HG03159 (cell line): Measurements from ENCODE around the gene ZNF683.
"Not testable (repeated sequence)": the region's sequence is repeated elsewhere in the genome, so short reads cannot be mapped to it uniquely, and the experiment has no call there.

ENCODE experiments used
- ATAC-seq: cut with Tn5 transposase; IDR thresholded peaks from one replicate; pipeline ENCODE4 v1.9.1; 2021; ENCODE audit warnings: mild to moderate bottlenecking, moderate library complexity; ENCODE audit not compliant: unreplicated experiment

ZNF683 gene

DNA sequence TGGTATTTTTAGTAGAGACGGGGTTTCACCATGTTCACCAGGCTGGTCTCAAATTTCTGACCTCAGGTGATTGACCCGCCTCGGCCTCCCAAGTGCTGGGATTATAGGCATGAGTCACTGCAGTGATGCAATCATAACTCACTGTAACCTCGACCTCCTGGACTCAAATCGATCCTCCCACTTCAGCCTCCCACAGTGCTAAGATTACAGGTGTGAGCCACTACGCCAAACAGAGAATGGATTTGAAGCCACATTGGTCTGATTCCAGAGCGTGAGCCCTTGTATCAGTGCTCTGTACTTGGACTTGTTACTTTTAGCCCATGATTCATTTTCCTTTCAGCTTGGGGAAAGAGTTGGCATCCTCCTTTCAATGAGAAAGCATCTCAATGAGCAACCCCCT is 14.9 kb upstream of the ZNF683 start:
- ATAC-seq, result no peak

DNA sequence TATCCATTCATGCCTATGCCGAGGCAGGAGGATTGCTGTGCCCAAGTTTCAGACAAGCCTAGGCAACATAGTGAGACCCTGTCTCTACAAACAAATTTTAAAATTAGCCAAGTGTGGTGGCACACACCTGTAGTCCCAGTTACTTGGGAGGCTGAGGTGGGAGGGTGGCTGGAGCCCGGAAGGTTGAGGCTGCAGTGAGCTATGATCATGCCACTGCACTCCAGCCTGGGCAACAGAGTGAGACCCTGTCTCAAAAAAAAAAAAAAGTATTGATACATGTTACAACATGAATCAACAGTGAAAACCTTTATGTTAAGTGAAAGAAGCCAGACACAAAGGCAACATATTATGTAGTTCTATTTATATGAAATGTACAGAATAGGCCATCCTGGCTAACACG is 12.5 kb upstream of the ZNF683 start:
- ATAC-seq, result not testable (repeated sequence)

DNA sequence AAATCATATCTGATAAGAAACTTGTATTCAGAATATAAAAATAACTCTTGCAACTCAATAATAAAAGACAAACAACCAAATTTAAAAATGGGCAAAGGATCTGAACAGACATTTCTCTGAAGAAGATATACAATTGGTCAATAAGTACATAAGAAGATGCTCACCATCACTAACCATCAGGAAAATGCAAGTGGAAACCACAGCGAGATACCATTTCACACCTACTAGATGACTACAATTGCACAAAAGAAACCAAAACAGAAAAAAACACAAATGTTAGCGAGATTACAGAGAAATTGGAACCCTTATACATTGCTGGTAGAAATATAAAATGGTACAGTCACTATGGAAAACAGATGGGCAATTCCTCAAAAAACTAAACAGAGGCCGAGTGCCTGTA is 11.5 kb upstream of the ZNF683 start:
- no peak for ATAC-seq

DNA sequence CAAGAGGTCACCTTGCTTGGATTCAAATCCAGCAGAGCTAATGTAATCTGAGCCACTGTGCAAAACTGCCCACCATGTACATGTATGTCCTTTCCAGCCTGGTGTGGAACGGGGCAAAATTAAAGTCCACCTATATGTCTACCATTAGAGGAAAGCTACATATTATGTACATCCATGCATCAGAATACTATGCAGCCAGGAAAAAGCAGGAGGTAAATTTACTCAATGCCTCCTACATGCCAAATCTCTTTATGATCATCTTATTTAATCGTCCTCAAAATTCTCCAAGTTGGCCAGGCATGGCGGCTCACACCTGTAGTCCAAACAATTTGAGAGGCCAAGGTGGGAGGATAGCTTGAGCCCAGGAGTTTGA is 6.3 kb upstream of the ZNF683 start:
- no peak for ATAC-seq

DNA sequence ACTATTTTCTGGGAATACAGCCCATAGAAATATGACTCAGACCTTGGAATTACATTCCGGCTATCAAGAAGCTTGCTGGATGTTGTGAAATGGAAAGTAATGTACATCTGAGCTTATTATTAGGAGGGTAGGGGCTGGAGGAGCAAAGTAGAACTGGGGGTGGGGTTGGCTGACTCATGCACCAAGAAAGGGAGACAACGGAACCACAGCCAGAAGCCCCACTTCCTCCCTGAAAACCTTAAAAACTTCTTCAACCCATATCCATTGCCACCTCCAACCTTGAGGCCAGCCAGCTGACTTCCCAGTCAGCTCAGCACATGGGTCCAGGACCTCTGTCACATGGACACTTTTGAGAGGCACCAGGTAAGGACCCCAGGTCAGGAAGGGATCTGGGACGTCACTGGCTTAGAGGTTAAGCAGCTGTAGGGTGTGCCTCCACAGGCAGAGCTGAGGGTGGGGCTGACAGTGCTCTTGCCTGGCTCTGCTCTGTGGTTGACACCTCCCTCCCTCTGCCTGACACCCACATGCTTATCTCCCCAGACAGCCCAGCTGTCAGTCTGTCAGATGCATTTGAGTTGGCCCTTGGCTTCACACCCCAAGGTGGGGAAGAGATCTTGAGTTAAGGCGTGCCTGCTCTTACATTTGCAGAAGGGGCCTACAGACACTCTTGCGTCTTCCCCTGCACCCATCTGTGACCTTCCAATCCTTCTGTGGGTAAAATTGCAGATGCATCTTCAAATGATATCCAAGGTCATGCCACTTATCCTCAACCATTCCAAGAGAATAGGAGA is 5.7 kb upstream of the ZNF683 start:
- ATAC-seq, result peak; percentile 65

DNA sequence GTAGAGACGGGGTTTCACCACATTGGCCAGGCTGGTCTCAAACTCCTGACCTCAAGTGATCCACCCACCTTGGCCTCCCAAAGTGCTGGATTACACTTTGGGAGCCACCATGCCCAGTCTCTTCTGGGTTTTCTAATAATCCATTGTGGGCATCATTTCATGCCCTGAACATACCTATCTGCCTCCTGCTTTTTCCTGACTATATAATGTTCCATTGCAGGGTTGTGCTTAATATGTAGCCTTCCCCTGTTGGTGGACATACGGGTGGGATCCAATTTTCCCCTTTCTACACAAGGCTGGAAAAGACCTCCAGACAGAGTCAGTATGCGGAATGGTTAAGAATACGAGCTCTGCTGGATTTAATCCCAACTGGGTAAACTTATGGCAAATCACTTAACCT is 3.5 kb upstream of the ZNF683 start:
- no peak for ATAC-seq

DNA sequence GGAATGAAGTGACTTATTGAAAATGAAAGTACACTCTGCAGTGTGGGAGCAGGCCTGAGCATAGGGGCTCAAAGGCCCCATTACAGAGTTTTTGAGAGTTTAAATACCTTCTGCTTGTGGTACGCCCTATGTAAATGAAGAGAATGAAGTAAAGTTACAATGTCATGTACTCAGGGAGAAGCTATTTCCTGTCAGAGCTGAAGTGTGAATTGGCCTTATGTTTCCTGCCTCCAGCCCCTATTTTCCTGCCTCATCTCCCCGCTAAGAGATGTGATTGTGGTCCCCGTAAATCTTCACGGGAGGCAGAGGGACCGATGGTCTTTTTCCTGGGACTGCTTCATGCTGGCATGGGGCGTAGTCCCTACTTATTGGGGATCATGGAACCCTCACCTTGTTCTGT is 2.5 kb upstream of the ZNF683 start:
- ATAC-seq, result no peak

DNA sequence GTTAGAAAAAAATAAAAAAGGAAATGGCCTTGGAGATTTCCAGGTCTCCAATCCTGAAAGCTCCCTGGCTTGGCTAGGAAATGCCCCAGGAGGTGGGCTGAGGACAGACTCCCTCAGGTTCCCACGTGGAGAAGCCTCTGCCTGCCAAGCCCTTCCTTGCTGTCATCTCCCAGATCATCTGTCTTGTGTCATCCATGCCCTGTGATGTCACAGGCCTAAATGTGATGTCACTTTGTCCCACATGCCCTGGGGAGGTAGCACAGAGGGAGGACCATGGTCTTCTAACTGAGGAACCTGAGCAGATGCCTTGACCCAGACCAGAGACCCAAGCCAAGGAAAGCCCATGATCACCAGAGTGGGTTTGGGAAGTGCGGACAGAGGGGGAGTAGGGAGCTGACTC is 1.8 kb upstream of the ZNF683 start:
- not testable (repeated sequence) for ATAC-seq

DNA sequence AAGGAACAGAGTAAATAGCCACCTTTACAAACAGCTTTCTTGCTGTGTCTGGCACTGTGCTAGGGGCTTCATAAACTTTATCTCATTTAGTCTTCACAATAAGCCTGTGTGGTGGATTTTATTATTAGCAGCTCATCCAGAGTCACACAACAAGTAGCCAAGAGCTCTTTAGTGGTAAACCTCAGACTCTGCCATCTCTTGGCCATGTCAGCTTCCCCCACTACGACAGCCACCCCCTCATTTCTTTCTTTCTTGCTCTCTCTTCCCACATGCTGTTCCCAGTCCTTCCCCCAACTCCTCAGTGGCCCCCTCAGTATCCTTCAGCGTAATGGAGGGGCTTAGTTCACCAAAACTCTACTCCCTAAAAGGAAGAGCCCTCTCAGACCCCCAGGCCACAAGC is 1.2 kb upstream of the ZNF683 start:
- ATAC-seq, result no peak

DNA sequence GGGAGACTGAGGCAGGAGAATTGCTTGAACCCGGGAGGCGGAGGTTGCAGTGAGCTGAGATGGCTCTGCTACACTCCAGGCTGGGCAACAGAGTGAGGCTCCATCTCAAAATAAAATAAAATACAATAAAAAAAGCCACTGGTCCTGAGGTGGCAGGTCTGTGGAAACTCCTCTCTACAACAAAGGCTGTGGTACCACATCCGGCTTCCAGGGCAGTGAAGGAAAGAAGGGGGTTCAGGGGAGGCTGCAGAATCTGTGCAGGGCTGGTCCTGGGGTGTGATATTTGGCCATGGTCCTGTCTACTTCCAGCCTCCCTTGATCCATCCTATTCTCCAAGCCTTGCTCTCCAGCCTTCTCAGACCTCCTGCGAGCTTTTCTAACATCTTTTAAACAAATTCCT is 731 bp upstream of the ZNF683 start:
- ATAC-seq, result no peak

DNA sequence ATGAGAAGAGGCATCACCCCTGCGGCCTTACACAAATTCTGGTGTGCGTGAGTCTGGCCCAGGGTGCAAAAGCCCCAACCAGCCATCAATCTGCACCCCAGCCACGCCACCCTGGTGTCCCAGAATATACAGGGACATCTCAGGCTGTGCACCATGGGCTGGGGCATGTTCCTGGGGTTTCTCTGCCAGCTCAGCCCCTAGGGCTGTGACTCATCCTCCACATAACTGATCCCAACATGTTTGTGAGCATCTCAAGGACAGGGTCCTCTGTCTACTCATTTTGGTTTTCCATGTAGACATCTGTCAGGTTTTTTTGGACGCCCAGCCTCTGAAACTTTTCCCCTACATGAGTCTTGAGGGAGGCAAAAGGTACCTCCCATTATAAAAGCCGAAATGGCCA is 511 bp downstream of the ZNF683 start:
- no peak for ATAC-seq

DNA sequence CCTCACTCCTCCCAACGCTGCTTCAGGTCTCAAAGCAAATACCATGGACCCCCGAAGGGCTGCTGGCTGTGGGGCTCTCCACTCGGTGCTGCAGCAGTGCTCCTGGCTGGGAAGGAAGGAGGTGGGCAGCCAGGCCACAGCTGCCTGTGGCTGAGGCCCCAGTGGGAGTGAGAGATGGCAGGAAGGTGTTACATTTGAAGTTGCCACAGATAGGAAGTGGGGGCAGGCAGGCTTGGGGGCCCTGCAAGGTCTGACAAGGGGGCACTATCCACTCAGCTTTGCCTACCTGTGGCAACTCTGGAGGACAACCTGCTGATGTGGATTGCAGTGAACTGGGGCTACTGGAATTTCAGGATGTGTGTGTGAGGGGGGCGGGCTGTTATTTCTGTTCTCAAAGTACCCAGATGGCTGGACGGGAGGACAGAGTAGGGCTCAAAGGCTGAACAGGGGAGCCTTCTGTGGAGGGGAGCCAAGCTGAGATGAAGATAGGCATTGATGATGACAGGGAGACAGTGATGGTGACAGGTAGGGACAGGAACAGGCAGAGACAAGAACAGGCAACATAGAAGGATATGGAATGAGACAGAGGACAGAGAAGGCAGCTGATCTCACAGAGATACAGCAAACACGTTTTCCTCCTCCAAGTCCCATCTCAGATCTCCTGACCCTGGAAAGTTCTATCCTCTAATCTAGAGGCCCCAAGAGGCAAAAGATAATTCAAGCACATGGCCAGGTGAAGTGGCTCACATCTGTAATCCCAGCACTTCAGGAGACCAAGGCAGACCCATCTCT is 1.8 kb downstream of the ZNF683 start:
- ATAC-seq, result no peak

DNA sequence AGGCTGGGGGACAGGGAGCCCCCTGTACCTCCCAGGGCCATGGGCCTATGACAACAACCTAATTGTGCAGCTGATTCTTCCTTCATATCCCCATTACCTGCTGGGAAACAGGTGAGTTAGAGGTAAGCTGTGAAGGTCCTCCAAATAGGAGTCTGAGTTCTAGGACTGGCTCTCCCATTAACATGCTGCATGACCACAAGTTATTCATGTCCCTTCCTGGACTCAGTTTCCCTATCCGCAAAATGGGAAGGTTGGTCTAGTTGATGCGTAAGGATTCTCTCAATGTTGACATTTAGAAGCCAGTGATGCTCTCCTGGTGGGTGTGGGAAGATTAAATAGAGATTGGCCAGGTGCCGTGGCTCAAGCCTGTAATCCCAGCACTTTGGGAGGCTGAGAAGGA is 4.1 kb downstream of the ZNF683 start:
- no peak for ATAC-seq

DNA sequence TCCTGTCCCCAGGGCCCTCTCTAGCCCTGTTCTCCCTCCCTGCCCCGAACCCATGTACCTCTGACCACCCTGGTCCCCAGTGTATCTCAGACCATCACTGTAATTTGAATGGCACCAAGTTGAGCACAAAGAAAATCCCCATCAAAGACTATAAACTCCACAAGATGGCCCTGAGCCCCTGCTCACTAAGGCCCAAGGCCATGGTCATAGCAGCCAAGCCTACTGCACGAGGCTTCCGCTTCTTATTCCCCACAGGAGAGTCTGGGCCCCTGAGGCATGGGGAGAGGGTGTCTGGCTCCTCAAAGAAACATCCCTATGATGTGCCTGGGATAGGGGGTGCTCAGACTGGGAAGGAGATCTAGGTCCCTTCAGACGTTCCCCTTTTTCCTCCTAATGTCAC is 4.5 kb downstream of the ZNF683 start:
- ATAC-seq, result no peak

DNA sequence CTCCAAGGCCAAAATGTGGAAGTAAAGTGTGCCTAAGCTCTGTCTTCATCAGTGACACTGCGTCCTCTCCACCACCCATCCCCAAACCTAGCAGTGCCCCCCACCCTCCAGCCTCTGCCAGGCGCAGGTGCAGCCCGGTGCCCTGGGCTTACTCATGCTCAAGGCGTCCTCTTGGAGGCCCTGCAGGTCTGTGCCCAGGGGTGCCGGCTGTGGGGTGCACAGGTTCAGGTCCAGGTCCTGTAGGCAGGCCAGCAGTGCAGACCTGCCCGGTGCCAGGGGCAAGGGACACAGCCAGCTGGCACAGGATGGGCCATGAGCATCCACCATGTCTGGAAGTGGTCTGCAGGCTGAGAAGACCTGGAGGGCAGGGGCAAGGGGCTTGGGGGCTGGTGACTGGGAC is 5.1 kb downstream of the ZNF683 start:
- no peak for ATAC-seq

DNA sequence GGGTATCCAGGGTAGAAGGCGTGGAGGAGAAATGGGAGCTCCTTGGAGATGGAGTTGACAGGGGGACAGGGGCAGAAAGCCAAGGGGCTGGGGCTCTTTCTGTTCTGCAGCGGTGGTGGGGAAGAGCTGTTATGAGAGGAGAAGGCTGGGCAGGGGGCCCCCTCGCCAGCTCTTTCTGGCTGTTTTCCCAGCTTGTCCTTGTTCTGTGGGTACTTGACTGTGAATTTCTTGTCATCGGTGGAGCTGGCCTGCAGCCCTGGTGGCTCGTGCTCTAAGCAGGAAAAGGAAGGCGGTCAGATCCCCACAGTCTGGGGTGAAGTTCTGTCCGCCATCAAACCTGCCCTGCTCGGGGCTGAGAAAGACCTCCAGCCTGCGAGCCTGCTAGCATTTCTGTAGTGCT is 7.6 kb downstream of the ZNF683 start:
- no peak for ATAC-seq

DNA sequence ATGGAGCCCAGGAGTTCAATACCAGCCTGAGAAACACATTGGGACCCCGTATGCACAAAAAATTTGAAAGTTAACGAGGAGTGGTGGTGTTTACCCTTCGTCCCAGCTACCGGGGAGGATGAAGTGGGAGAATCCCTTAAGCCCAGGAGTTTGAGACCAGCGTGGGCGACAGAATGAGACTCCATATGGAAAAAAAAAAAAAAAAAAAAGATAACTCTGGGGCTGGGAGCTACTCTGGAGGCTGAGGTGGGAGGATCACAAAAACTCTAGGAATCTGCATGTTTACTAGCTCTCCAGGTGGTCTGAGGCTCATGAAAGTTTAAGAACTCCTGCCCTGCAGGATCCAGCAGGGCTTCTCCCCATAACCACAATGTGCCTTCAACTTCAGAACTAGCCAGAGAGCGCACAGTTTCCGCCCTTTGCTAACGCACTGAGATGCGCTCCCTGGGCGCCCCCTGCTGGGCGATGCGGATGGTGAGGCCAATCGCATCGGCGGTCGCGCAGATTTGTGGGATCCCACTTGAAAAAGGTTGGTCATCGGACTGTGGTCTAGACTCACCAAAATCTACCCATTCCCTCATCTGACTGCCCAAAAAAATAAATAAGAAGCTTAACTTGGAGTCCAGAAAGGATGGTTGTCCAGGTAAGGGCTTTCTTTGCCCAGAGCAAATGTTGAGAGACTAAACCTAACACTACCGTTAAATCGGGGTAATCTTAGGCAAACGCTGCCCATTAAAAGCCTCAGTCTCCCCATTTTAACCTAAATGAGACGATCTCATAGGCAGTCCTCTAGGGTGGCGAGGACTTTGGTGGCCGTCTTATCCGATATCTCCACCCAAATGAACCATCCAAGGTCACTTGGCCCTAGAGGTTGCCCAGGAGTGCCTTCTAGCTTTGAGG is 8.8 kb downstream of the ZNF683 start:
- no peak for ATAC-seq

DNA sequence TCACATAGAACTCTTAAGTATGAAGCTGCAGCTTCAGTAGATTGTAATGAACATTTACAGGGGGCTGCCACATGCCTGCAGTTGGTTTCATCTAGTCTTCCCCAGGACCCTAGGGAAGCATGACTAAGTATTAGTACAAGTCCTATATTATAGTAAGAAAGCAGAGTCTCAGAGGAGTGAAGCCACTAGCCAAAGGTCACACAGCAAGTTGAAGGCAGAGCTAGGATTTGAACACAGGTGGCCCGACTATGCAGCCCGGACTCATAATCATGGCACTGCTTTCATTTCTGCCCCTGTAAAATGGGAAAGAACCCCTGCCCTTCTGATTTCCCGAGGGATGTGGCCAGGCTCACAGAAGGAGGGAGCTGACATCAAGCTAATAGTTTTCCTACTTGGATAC is 10.2 kb downstream of the ZNF683 start:
- no peak for ATAC-seq

DNA sequence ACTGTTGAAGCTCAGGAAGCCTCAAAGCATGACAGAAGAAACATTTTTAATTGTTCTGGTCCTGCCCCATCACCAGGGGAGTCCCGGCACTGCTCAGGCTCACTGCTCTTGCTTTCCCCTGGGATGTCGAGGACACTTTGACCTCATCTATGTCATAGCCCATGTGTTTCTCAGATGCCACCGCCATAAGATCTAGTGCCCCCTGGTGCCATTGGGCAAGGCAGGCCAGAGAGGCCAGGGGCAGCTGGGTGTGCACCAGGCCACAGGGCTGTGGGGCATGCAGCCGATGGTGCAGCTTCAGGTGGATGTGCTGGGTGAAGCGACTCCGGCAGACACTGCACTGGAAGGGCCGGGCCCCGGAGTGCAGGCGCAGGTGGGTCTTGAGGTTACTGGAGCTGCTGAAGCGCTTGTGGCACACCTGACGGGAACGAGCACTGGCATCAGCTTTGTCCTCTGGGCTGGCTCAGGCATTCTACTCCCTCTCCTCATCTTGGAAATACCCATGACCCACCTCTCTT is 10.9 kb downstream of the ZNF683 start:
- no peak for ATAC-seq

DNA sequence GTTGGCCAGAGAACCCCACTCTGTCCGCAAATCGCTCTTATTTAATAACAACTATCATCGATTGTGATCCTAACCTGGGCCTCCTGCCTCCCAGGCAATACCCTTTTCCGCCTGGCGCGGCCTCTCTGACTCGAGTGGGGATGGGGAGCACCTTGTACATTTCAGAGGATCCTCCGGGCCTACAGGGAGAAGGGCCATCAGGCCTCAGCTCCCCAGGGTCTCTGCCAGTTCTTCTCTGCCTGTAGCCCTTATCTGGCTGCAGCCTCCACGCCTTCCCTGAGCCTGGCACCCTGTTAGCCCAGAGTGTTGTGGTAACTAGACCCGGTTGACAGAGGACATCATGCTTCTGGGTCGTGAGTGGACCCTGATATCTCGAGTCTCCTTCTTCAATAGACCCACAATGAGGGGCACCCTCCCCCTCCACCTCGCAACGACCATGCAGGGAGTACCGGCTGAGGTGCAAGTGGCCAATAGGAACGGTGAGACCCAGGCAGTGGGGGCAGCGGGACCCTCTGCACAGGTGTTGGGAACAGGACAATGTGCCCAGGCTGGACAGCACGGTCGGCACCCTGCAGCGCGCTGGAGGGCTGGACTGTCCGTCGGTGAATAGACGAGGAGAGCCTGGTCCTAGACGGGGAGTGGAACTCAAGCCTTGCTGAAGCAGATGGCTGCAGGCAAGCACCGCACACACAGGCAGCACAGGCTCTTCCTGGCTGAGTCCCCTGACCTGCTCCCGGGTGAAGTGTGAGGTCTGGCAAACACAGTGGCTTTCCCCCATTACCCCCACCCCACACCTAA is 11.5 kb downstream of the ZNF683 start:
- no peak for ATAC-seq
